NCI-H1048 (cell line): ENCODE measurements around the gene SEC16B.

Source experiments
- DNase-seq: peaks from one replicate; lab custom pipeline; 2025; lab: John Stamatoyannopoulos, UW

Gene SEC16B

GRCh38 chr1:177944016-177944949 is 25.6 kb downstream of the SEC16B start:
- no peak for DNase-seq

GRCh38 chr1:177941976-177942375 is 27.9 kb downstream of the SEC16B start:
- no peak for DNase-seq

- DNase-seq, result no peak
These were observed 29.2 kb downstream of the SEC16B start for GRCh38 chr1:177940682-177941081.

- no peak for DNase-seq
These were observed 31.9 kb downstream of the SEC16B start for GRCh38 chr1:177937931-177938330.

- DNase-seq, result peak; percentile 39
These were observed 32.6 kb downstream of the SEC16B start for GRCh38 chr1:177937174-177937770.

GRCh38 chr1:177935638-177936415 is 34.0 kb downstream of the SEC16B start:
- DNase-seq, result no peak

GRCh38 chr1:177934927-177935326 is 34.9 kb downstream of the SEC16B start:
- no peak for DNase-seq

- no peak for DNase-seq
These were observed 35.4 kb downstream of the SEC16B start for GRCh38 chr1:177934461-177934860.

GRCh38 chr1:177933881-177934280 is 36.0 kb downstream of the SEC16B start:
- no peak for DNase-seq

GRCh38 chr1:177932123-177932522 is 37.7 kb downstream of the SEC16B start:
- DNase-seq, result no peak

GRCh38 chr1:177928952-177929351 is 40.9 kb downstream of the SEC16B start:
- no peak for DNase-seq

GRCh38 chr1:177928194-177928593 is 41.7 kb downstream of the SEC16B start:
- no peak for DNase-seq

- DNase-seq, result no peak
These were observed 42.7 kb downstream of the SEC16B start for GRCh38 chr1:177927021-177927596.

GRCh38 chr1:177926201-177926600 is 43.7 kb downstream of the SEC16B start:
- no peak for DNase-seq

- DNase-seq, result no peak
These were observed 44.9 kb downstream of the SEC16B start for GRCh38 chr1:177925006-177925405.

GRCh38 chr1:177923441-177923840 is 46.4 kb downstream of the SEC16B start:
- DNase-seq, result no peak

- DNase-seq, result no peak
These were observed 47.6 kb downstream of the SEC16B start for GRCh38 chr1:177922209-177922608.

- no peak for DNase-seq
These were observed 48.3 kb downstream of the SEC16B start for GRCh38 chr1:177921590-177921989.

GRCh38 chr1:177920091-177920490 is 49.8 kb downstream of the SEC16B start:
- DNase-seq, result no peak

GRCh38 chr1:177915641-177916040 is 54.2 kb downstream of the SEC16B start:
- no peak for DNase-seq

- DNase-seq, result no peak
These were observed 55.3 kb downstream of the SEC16B start for GRCh38 chr1:177914603-177915002.
